Esophagus squamous epithelium (tissue), 5 donors: ENCODE data around the gene MYO16. TPM values are rescaled to one million over a fixed set of nuclear protein-coding genes. Genes with fewer than 3 reads are reported as not detected.

Experiments
- DNase-seq: peaks from one replicate; lab custom pipeline; 2025; lab: John Stamatoyannopoulos, UW
- H3K27ac ChIP-seq, 4 donors: fragments of 200-600 bp; sonication (generic); one replicate each; pipeline ENCODE4 v1.5.1; 2016 to 2019; ENCODE audit warnings: mild to moderate bottlenecking in 1 of 4
- H3K27me3 ChIP-seq, 4 donors: fragments of 200-600 bp; sonication (generic); 1 replicate in 3 of 4; 2 replicates in 1 of 4; pipeline versions ENCODE4 v1.5.1 to v1.6.0; 2017 to 2021; ENCODE audit warnings: antibody characterized with exemption in 1 of 4
- H3K36me3 ChIP-seq, 3 donors: fragments of 200-600 bp; sonication (generic); one replicate each; pipeline ENCODE4 v1.5.1; 2016 to 2019
- H3K4me1 ChIP-seq, 3 donors: fragments of 200-600 bp; sonication (generic); one replicate each; pipeline ENCODE4 v1.5.1; 2017 to 2019
- H3K4me3 ChIP-seq, 4 donors: fragments of 200-600 bp; sonication (generic); 1 replicate in 3 of 4; 2 replicates in 1 of 4; pipeline ENCODE4 v1.5.1; 2016 to 2019; ENCODE audit warnings: mild to moderate bottlenecking in 2 of 4, moderate library complexity in 1 of 4
- H3K9me3 ChIP-seq, 3 donors: fragments of 200-600 bp; sonication (generic); one replicate each; pipeline ENCODE4 v1.5.1; 2016 to 2019
- CTCF ChIP-seq, 6 experiments: fragments of 450-650 bp in 4 of 6; fragments of 200-600 bp in 2 of 6; sonication (generic) in 2 of 6; IDR thresholded peaks; one replicate each; pipeline ENCODE4 v1.5.1; 2016 to 2019; ENCODE audit warnings: antibody characterized with exemption in 6 of 6, mild to moderate bottlenecking in 4 of 6, moderate library complexity in 4 of 6
- POLR2A ChIP-seq, 4 donors: fragments of 450-650 bp; IDR thresholded peaks; one replicate each; pipeline ENCODE4 v1.6.1; 2017; ENCODE audit warnings: antibody characterized with exemption in 4 of 4, mild to moderate bottlenecking in 4 of 4, moderate library complexity in 3 of 4
- WGBS, 2 donors: methylation state at CpG; one replicate each; pipeline ENCODE4 v1.1.5; 2018; 5-methylcytosine and 5-hydroxymethylcytosine counted together
- intact Hi-C: fragments of 100-400 bp; cut with DNase I; formaldehyde crosslinking; loops from one replicate; pipeline ENCODE4 v1.15.0; 2022
- total RNA-seq, 4 donors: library from RNA; depleted of rRNA; stranded (reverse); fragments of >200 nt; gene quantifications; one replicate each; pipeline ENCODE4 v1.1.0, GENCODE V29; 2016
- donor health status: DM: yes; HTN: yes; CAD: no.

Gene MYO16
- total RNA-seq, 4 donors from 2014 or later, result 0.09 to 2.1 TPM; not detected in 2

GRCh38 chr13:108968566-108968965 is 339.2 kb downstream of the MYO16 start:
- no peaks in the 10 kb centered on the region for H3K9me3 ChIP-seq
- no peak overlapping the region for H3K4me3 ChIP-seq
- no peaks in the 10 kb centered on the region for H3K36me3 ChIP-seq
- no peaks in the 10 kb centered on the region for H3K4me1 ChIP-seq
- WGBS, 2 donors, result 83 to 87% methylated on average over 6 to 7 of the region's 7 CpGs
- H3K27ac ChIP-seq, result no peak overlapping the region
- intact Hi-C loops, result no loop called here
- no peak for DNase-seq
- no peaks in the 10 kb centered on the region for H3K27me3 ChIP-seq
- TF ChIP-seq CTCF (IDR thresholded peaks at IDR 0.05) (no peak), POLR2A (IDR thresholded peaks at IDR 0.05) (no peak)

- H3K9me3 ChIP-seq, result no peaks in the 10 kb centered on the region
- H3K36me3 ChIP-seq, result no peaks in the 10 kb centered on the region
- H3K27ac ChIP-seq, result no peak overlapping the region
- no peak for TF ChIP-seq CTCF (IDR thresholded peaks at IDR 0.05)
- TF ChIP-seq POLR2A (IDR thresholded peaks at IDR 0.05), result no peak
- intact Hi-C loops, result no loop called here
- no peaks in the 10 kb centered on the region for H3K27me3 ChIP-seq
- no peak overlapping the region for H3K4me3 ChIP-seq
- no peak for DNase-seq
- H3K4me1 ChIP-seq, result no peaks in the 10 kb centered on the region
Observed at GRCh38 chr13:108974686-108975085, 345.3 kb downstream of the MYO16 start.

- no peak overlapping the region for H3K27ac ChIP-seq
- H3K9me3 ChIP-seq, result no peaks in the 10 kb centered on the region
- peaks cover 0 to 4% (median 0%) of the 10 kb centered on the region in 3 donors for H3K4me1 ChIP-seq
- DNase-seq, result no peak
- TF ChIP-seq CTCF (IDR thresholded peaks at IDR 0.05), result no peak
- TF ChIP-seq POLR2A (IDR thresholded peaks at IDR 0.05), result no peak
- no peak overlapping the region for H3K4me3 ChIP-seq
- no peaks in the 10 kb centered on the region for H3K27me3 ChIP-seq
- 17 to 28% methylated on average over 5 of the region's 5 CpGs for WGBS, 2 donors
- no peaks in the 10 kb centered on the region for H3K36me3 ChIP-seq
- intact Hi-C loops, result no loop called here
Observed at GRCh38 chr13:108980237-108980636, 350.8 kb downstream of the MYO16 start.

- H3K9me3 ChIP-seq, result no peaks in the 10 kb centered on the region
- H3K4me1 ChIP-seq, result peaks cover 0 to 4% (median 0%) of the 10 kb centered on the region in 3 donors
- no peaks in the 10 kb centered on the region for H3K36me3 ChIP-seq
- no peak overlapping the region for H3K4me3 ChIP-seq
- intact Hi-C loops, result no loop called here
- H3K27me3 ChIP-seq, result no peaks in the 10 kb centered on the region
- WGBS, 2 donors, result 77 to 80% methylated on average over 7 of the region's 7 CpGs
- DNase-seq, result no peak
- no peak overlapping the region for H3K27ac ChIP-seq
- no peak for TF ChIP-seq POLR2A (IDR thresholded peaks at IDR 0.05)
- no peak for TF ChIP-seq CTCF (IDR thresholded peaks at IDR 0.05)
Observed at GRCh38 chr13:108981407-108981806, 352.0 kb downstream of the MYO16 start.

- 84 to 87% methylated on average over 6 of the region's 6 CpGs for WGBS, 2 donors
- Histone ChIP-seq H3K4me1 (peaks cover 0 to 4% (median 0%) of the 10 kb centered on the region in 3 donors), H3K9me3 (no peaks in the 10 kb centered on the region), H3K4me3 (no peak overlapping the region), H3K27ac (no peak overlapping the region), H3K27me3 (no peaks in the 10 kb centered on the region), H3K36me3 (no peaks in the 10 kb centered on the region)
- intact Hi-C loops, result no loop called here
- TF ChIP-seq CTCF (IDR thresholded peaks at IDR 0.05) (no peak), POLR2A (IDR thresholded peaks at IDR 0.05) (no peak)
- DNase-seq, result no peak
Observed at GRCh38 chr13:108983273-108983672, 353.9 kb downstream of the MYO16 start.
